ENCODE data around the gene FAM180A. TPM values are rescaled to one million over a fixed set of nuclear protein-coding genes. Genes with fewer than 3 reads are reported as not detected.

The FAM180A gene
- total and polyA plus RNA-seq, 2 of the 8 experiments (the other 6 are each of a cell fraction or from before 2014, with no cell fraction given): not detected

DNA sequence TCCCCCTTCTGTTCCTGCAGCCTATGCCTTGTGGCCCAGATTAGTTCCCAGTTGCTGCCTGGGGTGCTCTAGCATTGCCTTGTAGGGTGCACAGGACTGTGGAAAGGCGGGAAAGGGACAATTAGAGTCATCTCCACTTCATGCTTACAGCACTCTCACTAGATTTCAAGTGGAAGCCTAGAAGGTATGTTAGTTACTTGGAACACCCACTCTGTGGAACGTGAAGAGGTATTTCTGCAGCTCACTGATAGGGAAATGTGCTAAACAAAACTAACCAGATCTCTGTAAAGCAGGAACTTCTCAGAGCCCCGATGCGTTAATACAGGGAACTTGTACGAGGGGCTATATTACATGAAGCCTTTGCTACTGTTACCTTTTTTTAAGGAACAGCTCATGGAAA, 66.9 kb downstream of the FAM180A start (continued):
- TF ChIP-seq, protein P1, sequence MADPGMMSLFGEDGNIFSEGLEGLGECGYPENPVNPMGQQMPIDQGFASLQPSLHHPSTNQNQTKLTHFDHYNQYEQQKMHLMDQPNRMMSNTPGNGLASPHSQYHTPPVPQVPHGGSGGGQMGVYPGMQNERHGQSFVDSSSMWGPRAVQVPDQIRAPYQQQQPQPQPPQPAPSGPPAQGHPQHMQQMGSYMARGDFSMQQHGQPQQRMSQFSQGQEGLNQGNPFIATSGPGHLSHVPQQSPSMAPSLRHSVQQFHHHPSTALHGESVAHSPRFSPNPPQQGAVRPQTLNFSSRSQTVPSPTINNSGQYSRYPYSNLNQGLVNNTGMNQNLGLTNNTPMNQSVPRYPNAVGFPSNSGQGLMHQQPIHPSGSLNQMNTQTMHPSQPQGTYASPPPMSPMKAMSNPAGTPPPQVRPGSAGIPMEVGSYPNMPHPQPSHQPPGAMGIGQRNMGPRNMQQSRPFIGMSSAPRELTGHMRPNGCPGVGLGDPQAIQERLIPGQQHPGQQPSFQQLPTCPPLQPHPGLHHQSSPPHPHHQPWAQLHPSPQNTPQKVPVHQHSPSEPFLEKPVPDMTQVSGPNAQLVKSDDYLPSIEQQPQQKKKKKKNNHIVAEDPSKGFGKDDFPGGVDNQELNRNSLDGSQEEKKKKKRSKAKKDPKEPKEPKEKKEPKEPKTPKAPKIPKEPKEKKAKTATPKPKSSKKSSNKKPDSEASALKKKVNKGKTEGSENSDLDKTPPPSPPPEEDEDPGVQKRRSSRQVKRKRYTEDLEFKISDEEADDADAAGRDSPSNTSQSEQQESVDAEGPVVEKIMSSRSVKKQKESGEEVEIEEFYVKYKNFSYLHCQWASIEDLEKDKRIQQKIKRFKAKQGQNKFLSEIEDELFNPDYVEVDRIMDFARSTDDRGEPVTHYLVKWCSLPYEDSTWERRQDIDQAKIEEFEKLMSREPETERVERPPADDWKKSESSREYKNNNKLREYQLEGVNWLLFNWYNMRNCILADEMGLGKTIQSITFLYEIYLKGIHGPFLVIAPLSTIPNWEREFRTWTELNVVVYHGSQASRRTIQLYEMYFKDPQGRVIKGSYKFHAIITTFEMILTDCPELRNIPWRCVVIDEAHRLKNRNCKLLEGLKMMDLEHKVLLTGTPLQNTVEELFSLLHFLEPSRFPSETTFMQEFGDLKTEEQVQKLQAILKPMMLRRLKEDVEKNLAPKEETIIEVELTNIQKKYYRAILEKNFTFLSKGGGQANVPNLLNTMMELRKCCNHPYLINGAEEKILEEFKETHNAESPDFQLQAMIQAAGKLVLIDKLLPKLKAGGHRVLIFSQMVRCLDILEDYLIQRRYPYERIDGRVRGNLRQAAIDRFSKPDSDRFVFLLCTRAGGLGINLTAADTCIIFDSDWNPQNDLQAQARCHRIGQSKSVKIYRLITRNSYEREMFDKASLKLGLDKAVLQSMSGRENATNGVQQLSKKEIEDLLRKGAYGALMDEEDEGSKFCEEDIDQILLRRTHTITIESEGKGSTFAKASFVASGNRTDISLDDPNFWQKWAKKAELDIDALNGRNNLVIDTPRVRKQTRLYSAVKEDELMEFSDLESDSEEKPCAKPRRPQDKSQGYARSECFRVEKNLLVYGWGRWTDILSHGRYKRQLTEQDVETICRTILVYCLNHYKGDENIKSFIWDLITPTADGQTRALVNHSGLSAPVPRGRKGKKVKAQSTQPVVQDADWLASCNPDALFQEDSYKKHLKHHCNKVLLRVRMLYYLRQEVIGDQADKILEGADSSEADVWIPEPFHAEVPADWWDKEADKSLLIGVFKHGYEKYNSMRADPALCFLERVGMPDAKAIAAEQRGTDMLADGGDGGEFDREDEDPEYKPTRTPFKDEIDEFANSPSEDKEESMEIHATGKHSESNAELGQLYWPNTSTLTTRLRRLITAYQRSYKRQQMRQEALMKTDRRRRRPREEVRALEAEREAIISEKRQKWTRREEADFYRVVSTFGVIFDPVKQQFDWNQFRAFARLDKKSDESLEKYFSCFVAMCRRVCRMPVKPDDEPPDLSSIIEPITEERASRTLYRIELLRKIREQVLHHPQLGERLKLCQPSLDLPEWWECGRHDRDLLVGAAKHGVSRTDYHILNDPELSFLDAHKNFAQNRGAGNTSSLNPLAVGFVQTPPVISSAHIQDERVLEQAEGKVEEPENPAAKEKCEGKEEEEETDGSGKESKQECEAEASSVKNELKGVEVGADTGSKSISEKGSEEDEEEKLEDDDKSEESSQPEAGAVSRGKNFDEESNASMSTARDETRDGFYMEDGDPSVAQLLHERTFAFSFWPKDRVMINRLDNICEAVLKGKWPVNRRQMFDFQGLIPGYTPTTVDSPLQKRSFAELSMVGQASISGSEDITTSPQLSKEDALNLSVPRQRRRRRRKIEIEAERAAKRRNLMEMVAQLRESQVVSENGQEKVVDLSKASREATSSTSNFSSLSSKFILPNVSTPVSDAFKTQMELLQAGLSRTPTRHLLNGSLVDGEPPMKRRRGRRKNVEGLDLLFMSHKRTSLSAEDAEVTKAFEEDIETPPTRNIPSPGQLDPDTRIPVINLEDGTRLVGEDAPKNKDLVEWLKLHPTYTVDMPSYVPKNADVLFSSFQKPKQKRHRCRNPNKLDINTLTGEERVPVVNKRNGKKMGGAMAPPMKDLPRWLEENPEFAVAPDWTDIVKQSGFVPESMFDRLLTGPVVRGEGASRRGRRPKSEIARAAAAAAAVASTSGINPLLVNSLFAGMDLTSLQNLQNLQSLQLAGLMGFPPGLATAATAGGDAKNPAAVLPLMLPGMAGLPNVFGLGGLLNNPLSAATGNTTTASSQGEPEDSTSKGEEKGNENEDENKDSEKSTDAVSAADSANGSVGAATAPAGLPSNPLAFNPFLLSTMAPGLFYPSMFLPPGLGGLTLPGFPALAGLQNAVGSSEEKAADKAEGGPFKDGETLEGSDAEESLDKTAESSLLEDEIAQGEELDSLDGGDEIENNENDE (IDR thresholded peaks at IDR 0.05; ENCODE audit: insufficient replicate concordance, low read length): no peak
- no peak for TF ChIP-seq EP300 (IDR thresholded peaks at IDR 0.05; ENCODE audit: borderline replicate concordance in 1 of 2, low read depth in 2 of 2, low read length in 2 of 2)
- TF ChIP-seq POLR2A (IDR thresholded peaks at IDR 0.05; ENCODE audit: control extremely low read depth in 1 of 2, low read depth in 2 of 2, low read length in 2 of 2): no peak
- TF ChIP-seq CEBPB (IDR thresholded peaks at IDR 0.05; ENCODE audit: low read depth, low read length): no peak
- TF ChIP-seq KDM4A (IDR thresholded peaks at IDR 0.05; ENCODE audit: low read depth, low read length, severe bottlenecking): no peak
- no peak for TF ChIP-seq BACH1 (IDR thresholded peaks at IDR 0.05; ENCODE audit: low read length)
- no peak for TF ChIP-seq TAF1 (IDR thresholded peaks at IDR 0.05; ENCODE audit: low read depth, low read length)
- TF ChIP-seq BCL11A (IDR thresholded peaks at IDR 0.05; ENCODE audit: low read depth in 2 of 2, low read length in 2 of 2): no peak
- no peak for TF ChIP-seq POLR2AphosphoS5 (IDR thresholded peaks at IDR 0.05; ENCODE audit: low read depth, low read length)
- TF ChIP-seq RFX5 (IDR thresholded peaks at IDR 0.05; ENCODE audit: borderline replicate concordance, low read depth, low read length): no peak
- TF ChIP-seq HDAC6 (IDR thresholded peaks at IDR 0.05; ENCODE audit: low read depth, low read length): no peak
- TF ChIP-seq HDAC2 (IDR thresholded peaks at IDR 0.05; ENCODE audit: borderline replicate concordance in 1 of 2, low read depth in 2 of 2, low read length in 2 of 2): no peak
